Stimulated activated CD4-positive, alpha-beta T cell treated with anti-CD3 and anti-CD28 coated beads, Interleukin-15, amount 100 ng/mL, for 24 hours (primary cell): ENCODE data around the gene RPS8.
"Not testable (repeated sequence)": the region's sequence is repeated elsewhere in the genome, so short reads cannot be mapped to it uniquely, and the experiment has no call there.

Source experiments
- DNase-seq: peaks from one replicate; pipeline ENCODE4 v3.0.0-alpha.2; 2020

Gene RPS8

GRCh38 chr1:44775078-44775929 lies at the start of gene RPS8:
Gene RPS8 (plus strand): TSS chr1:44775540. CDS start chr1:44775597, 57 bp downstream.
- DNase-seq, result peak; percentile 93

- peak; percentile 97 for DNase-seq
Measured at GRCh38 chr1:44730741-44731512, 44.4 kb upstream of the RPS8 start, which contains the start of gene RNU5D-1. Gene RNU5D-1 (minus strand): TSS chr1:44731170.

GRCh38 chr1:44733365-44733764 lies 42.0 kb upstream of the RPS8 start:
- DNase-seq, result no peak

- DNase-seq, result no peak
Measured at GRCh38 chr1:44733784-44734183, 41.6 kb upstream of the RPS8 start.

GRCh38 chr1:44735992-44736391 lies 39.3 kb upstream of the RPS8 start:
- DNase-seq, result no peak

GRCh38 chr1:44738953-44739306 lies 36.4 kb upstream of the RPS8 start:
- not testable (repeated sequence) for DNase-seq

- DNase-seq, result peak; percentile 99
Measured at GRCh38 chr1:44739307-44740178, 35.8 kb upstream of the RPS8 start, which contains the start of gene KIF2C. Gene KIF2C (plus strand): TSS chr1:44739837. CDS start chr1:44739933, 96 bp downstream.

GRCh38 chr1:44740179-44740617 lies 35.1 kb upstream of the RPS8 start:
- DNase-seq, result no peak

GRCh38 chr1:44743211-44743610 lies 32.1 kb upstream of the RPS8 start:
- DNase-seq, result no peak

GRCh38 chr1:44747878-44748277 lies 27.5 kb upstream of the RPS8 start:
- DNase-seq, result no peak

GRCh38 chr1:44757420-44757819 lies 17.9 kb upstream of the RPS8 start:
- no peak for DNase-seq

- DNase-seq, result no peak
Measured at GRCh38 chr1:44759077-44759476, 16.3 kb upstream of the RPS8 start.

- DNase-seq, result no peak
Measured at GRCh38 chr1:44760876-44761275, 14.5 kb upstream of the RPS8 start.

- not testable (repeated sequence) for DNase-seq
Measured at GRCh38 chr1:44766421-44766820, 8.9 kb upstream of the RPS8 start.

GRCh38 chr1:44775930-44776729 lies 790 bp downstream of the RPS8 start:
- DNase-seq, result peak; percentile 52

GRCh38 chr1:44776730-44777068 lies 1.4 kb downstream of the RPS8 start:
- DNase-seq, result no peak

GRCh38 chr1:44777547-44777946 lies 2.2 kb downstream of the RPS8 start:
- no peak for DNase-seq

- no peak for DNase-seq
Measured at GRCh38 chr1:44777969-44778635, 2.8 kb downstream of the RPS8 start.

- no peak for DNase-seq
Measured at GRCh38 chr1:44778705-44779576, 3.6 kb downstream of the RPS8 start.

GRCh38 chr1:44780583-44781121 lies 5.3 kb downstream of the RPS8 start:
- DNase-seq, result no peak
